ENCODE data around the gene ABCD1. TPM values are rescaled to one million over a fixed set of nuclear protein-coding genes. Genes with fewer than 3 reads are reported as not detected.

Gene ABCD1
- total RNA-seq, 1 experiment from 2014 or later, result 3.5 TPM

DNA sequence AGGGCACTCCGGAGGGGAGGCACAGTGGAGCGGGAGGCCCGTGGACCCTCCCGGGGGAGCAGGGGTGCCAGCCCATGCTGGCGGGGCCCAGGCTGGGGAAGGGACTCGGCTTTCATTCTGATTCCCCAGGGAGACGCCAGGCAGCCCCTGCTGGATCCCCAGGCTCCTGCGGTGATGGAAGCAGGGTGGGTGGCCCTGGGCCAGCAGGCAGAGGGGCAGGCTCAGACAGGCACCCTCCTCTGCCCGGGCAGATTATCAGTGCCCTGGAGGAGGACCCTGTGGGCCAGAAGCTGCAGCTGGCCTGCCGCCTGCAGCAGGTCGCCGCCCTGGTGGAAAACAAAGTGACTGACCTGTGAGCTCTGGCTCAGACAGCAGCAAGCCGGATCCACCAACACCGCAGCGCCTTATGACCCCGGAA is 54.0 kb downstream of the ABCD1 start:
- DNase-seq (ENCODE audit: unreplicated experiment), result no peak
- Mint-ChIP-seq H3K27ac (ENCODE audit: low read depth, unreplicated experiment) (no peak overlapping the region), H3K4me3 (ENCODE audit: unreplicated experiment) (no peak overlapping the region), H3K4me1 (ENCODE audit: insufficient read depth, unreplicated experiment) (no peaks in the 10 kb centered on the region), H3K9me3 (ENCODE audit: unreplicated experiment) (no peaks in the 10 kb centered on the region), H3K27me3 (ENCODE audit: insufficient read depth, unreplicated experiment) (no peaks in the 10 kb centered on the region), H3K36me3 (ENCODE audit: insufficient read depth, unreplicated experiment) (peaks cover 17% of the 10 kb centered on the region)
- CTCF ChIA-PET, result interaction anchor here (2.0 kb wide), 1 partner anchor 15 kb away, joined by 7 read pairs; the partner anchor contains the start of gene PLXNB3
- intact Hi-C loops (cut with micrococcal nuclease), result no loop called here
- TF ChIP-seq, protein P1, sequence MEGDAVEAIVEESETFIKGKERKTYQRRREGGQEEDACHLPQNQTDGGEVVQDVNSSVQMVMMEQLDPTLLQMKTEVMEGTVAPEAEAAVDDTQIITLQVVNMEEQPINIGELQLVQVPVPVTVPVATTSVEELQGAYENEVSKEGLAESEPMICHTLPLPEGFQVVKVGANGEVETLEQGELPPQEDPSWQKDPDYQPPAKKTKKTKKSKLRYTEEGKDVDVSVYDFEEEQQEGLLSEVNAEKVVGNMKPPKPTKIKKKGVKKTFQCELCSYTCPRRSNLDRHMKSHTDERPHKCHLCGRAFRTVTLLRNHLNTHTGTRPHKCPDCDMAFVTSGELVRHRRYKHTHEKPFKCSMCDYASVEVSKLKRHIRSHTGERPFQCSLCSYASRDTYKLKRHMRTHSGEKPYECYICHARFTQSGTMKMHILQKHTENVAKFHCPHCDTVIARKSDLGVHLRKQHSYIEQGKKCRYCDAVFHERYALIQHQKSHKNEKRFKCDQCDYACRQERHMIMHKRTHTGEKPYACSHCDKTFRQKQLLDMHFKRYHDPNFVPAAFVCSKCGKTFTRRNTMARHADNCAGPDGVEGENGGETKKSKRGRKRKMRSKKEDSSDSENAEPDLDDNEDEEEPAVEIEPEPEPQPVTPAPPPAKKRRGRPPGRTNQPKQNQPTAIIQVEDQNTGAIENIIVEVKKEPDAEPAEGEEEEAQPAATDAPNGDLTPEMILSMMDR (IDR thresholded peaks at IDR 0.05; ENCODE audit: unreplicated experiment), result no peak
- no TSS peak for BruUV-seq (replicated peaks)
- POLR2A ChIA-PET, result no interaction called here

DNA sequence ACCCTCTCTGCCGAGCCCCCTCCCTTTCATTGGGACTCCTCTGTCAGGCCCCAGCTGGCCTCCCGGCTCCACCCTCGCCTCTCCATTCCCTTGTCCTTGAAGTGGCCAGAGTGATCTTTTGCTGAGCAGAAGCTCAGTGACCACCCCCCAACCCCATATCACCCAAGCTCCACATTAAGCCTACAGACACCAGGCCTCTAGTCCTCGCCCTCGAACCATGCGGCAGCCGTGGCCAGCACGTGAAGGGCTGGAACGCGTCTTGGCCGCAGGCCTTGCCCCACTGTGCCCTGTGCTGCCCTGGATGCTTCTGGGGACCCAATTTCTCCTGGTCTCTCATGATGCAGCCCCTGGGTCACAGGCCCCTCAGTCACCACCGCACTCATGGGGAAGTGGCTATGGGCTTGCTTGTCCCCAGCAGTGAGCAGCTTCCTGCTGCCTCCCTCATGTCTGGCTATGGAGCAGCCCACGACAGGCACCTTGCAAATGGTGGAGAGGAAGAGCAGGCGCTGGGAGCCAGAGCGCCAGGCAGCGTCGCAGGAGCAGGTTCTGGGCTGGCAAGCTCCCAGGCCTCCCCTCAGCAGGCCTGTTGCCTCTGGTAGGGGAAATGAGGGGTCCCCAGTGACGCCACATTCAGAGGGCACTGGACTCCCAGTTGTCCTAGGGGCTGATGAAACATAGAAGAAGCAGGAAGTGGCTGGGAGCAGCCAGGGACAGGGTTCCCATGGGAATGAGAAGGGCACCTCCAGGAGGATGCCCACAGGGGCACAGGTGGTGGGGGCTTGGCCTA is 55.4 kb downstream of the ABCD1 start:
- BruUV-seq (replicated peaks), result no TSS peak
- Mint-ChIP-seq H3K36me3 (ENCODE audit: insufficient read depth, unreplicated experiment) (peaks cover 17% of the 10 kb centered on the region), H3K27ac (ENCODE audit: low read depth, unreplicated experiment) (no peak overlapping the region), H3K9me3 (ENCODE audit: unreplicated experiment) (no peaks in the 10 kb centered on the region), H3K4me3 (ENCODE audit: unreplicated experiment) (no peak overlapping the region), H3K27me3 (ENCODE audit: insufficient read depth, unreplicated experiment) (no peaks in the 10 kb centered on the region), H3K4me1 (ENCODE audit: insufficient read depth, unreplicated experiment) (no peaks in the 10 kb centered on the region)
- no peak for DNase-seq (ENCODE audit: unreplicated experiment)
- TF ChIP-seq, protein P1 (IDR thresholded peaks at IDR 0.05; ENCODE audit: unreplicated experiment), result no peak
- POLR2A ChIA-PET, result no interaction called here
- intact Hi-C loops (cut with micrococcal nuclease), result no loop called here
- CTCF ChIA-PET, result interaction anchor here (0.6 to 2.0 kb wide), 2 partner anchors 16 to 60 kb away, joined by 3 to 7 read pairs; partner anchors contain the start of gene PLXNB3

DNA sequence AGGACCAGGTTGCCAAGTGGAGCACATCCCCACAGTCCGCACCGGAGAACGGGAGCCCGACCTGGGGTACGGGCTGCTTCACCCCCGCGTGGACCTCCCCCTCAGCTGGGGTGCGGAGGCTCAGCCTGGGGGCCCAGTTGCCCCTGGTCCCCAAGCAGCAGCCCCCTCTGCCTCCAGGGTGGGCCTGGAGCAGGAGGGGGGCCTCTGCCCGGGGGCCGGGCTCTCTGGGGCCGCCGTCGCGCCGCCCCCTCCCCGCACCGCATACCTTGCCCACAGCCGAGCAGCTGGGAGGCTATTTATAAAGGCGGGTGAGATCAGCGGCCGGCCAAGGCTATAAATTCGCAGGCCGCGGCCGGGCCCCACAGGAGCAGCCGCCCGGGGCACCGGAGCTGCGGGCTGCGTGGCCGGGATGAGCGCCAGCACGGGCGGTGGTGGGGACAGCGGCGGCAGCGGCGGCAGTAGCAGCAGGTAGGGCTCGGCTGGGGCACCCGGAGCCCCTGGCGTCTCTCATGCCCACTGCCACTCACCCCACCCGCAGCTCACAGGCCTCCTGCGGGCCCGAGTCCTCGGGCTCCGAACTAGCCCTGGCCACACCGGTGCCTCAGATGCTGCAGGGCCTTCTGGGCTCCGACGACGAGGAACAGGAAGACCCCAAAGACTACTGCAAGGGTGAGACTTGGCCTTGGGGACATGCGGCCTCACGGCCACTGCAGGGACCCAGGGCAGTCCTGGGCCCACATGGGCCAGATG is 56.2 kb downstream of the ABCD1 start, which contains the start of gene SRPK3:
TSS of gene SRPK3 (plus strand) at position 364 of the 750 bp plus-strand sequence. CDS start at position 410, 46 bp downstream.
- no TSS peak for BruUV-seq (replicated peaks)
- no peaks in the 10 kb centered on the region for H3K9me3 Mint-ChIP-seq (ENCODE audit: unreplicated experiment)
- POLR2A ChIA-PET, result no interaction called here
- no peaks in the 10 kb centered on the region for H3K4me1 Mint-ChIP-seq (ENCODE audit: insufficient read depth, unreplicated experiment)
- no peak within 1 kb of the TSS for H3K4me3 Mint-ChIP-seq (ENCODE audit: unreplicated experiment)
- peaks cover 20% of the 10 kb centered on the region for H3K36me3 Mint-ChIP-seq (ENCODE audit: insufficient read depth, unreplicated experiment)
- no peaks in the 10 kb centered on the region for H3K27me3 Mint-ChIP-seq (ENCODE audit: insufficient read depth, unreplicated experiment)
- TF ChIP-seq, protein P1 (IDR thresholded peaks at IDR 0.05; ENCODE audit: unreplicated experiment), result no peak
- H3K27ac Mint-ChIP-seq (ENCODE audit: low read depth, unreplicated experiment), result no peak within 1 kb of the TSS
- intact Hi-C loops (cut with micrococcal nuclease), result no loop called here
- CTCF ChIA-PET, result interaction anchor here (2.0 kb wide), 1 partner anchor 17 kb away, joined by 7 read pairs; the partner anchor contains the start of gene PLXNB3
- DNase-seq (ENCODE audit: unreplicated experiment), result no peak

DNA sequence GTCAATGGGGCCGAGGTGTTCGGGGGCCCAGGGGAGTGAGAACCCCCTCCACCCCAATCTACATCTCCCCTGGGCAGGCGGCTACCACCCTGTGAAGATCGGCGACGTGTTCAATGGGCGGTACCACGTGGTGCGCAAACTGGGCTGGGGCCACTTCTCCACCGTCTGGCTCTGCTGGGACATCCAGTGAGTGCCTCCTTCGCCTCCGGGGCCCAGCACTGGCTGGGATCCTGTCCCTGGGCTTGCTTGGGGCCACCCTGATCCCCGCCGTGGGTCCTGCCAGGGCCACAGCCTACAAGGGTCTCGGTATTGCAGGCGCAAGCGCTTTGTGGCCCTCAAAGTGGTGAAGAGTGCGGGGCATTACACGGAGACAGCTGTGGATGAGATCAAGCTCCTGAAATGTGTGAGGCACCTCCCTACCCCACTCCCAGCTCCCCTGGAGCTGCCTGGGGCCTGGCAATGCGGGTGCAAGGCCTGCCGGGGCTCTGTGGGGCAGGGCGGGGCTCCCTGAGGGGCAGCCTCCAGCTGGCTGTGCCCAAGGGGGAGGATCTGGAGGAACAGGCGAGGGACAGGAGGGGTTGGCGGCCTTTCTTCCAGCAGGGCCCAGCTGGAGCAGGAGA is 56.9 kb downstream of the ABCD1 start:
- intact Hi-C loops (cut with micrococcal nuclease), result no loop called here
- H3K9me3 Mint-ChIP-seq (ENCODE audit: unreplicated experiment), result no peaks in the 10 kb centered on the region
- BruUV-seq (replicated peaks), result no TSS peak
- H3K27me3 Mint-ChIP-seq (ENCODE audit: insufficient read depth, unreplicated experiment), result no peaks in the 10 kb centered on the region
- no peak for DNase-seq (ENCODE audit: unreplicated experiment)
- ChIA-PET CTCF (no interaction called here), POLR2A (interaction anchor here (0.8 kb wide), 1 partner anchor 50 kb away, joined by 3 read pairs; no protein-coding TSS in a partner anchor)
- no peaks in the 10 kb centered on the region for H3K4me1 Mint-ChIP-seq (ENCODE audit: insufficient read depth, unreplicated experiment)
- H3K4me3 Mint-ChIP-seq (ENCODE audit: unreplicated experiment), result no peak overlapping the region
- peaks cover 17% of the 10 kb centered on the region for H3K36me3 Mint-ChIP-seq (ENCODE audit: insufficient read depth, unreplicated experiment)
- TF ChIP-seq, protein P1 (IDR thresholded peaks at IDR 0.05; ENCODE audit: unreplicated experiment), result no peak
- no peak overlapping the region for H3K27ac Mint-ChIP-seq (ENCODE audit: low read depth, unreplicated experiment)

Data from MCF 10A (cell line).